CD4-positive, alpha-beta T cell treated with Interleukin-15 for 1 hour (primary cell): ENCODE data around the gene BRPF1.

Experiments
- DNase-seq: peaks from one replicate; pipeline ENCODE4 v3.0.0-alpha.2; 2020

Gene BRPF1, protein sequence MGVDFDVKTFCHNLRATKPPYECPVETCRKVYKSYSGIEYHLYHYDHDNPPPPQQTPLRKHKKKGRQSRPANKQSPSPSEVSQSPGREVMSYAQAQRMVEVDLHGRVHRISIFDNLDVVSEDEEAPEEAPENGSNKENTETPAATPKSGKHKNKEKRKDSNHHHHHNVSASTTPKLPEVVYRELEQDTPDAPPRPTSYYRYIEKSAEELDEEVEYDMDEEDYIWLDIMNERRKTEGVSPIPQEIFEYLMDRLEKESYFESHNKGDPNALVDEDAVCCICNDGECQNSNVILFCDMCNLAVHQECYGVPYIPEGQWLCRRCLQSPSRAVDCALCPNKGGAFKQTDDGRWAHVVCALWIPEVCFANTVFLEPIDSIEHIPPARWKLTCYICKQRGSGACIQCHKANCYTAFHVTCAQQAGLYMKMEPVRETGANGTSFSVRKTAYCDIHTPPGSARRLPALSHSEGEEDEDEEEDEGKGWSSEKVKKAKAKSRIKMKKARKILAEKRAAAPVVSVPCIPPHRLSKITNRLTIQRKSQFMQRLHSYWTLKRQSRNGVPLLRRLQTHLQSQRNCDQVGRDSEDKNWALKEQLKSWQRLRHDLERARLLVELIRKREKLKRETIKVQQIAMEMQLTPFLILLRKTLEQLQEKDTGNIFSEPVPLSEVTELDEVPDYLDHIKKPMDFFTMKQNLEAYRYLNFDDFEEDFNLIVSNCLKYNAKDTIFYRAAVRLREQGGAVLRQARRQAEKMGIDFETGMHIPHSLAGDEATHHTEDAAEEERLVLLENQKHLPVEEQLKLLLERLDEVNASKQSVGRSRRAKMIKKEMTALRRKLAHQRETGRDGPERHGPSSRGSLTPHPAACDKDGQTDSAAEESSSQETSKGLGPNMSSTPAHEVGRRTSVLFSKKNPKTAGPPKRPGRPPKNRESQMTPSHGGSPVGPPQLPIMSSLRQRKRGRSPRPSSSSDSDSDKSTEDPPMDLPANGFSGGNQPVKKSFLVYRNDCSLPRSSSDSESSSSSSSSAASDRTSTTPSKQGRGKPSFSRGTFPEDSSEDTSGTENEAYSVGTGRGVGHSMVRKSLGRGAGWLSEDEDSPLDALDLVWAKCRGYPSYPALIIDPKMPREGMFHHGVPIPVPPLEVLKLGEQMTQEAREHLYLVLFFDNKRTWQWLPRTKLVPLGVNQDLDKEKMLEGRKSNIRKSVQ (N-terminal part only)

DNA sequence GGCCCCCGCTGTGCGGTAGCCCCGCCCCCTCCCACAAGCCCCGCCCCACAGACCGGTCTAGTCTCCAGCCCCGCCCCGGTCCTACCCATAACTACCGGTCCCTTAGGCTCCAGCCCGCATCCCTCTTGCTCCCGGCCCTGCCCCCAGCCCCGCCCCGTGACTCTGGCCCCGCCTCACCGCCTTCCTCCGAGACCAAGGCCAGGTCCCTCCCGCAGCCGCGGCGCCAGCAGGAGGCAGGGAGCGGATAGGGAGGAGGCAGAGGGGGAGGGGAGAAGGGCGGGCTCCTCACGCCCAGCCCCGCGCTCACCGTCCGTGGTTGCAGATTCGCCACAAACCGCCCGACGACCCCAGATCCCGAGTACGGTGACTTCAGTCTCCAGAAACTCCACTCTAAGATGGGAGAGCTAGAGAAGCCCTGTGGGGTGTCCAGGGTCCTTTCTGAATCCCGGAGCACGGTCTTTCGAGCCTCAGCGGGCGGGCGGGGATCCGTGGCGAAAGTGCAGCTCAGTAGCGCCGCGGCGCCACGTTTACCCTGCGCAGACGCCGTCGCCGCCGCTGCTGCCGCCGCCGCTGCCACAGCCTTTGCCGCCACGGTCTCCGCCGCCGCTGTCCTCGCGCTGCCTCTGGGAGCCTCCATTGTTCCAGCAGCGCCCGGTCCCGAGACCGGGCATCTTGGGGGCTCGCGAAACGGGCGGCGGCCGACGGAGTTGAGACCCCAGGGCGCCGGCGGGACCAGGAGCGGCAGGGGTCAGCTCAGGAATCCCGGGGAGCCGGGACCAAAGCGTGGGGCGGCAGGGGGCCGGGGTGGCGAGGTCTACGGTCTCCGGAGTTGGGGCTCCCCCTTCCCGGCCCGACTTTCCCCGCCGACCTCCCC lies at the start of gene BRPF1:
Gene BRPF1 (plus strand): TSS at position 530 of the 874 bp plus-strand sequence. CDS start 2,406 bp downstream, outside the sequence.
- DNase-seq, result peak; percentile 100

DNA sequence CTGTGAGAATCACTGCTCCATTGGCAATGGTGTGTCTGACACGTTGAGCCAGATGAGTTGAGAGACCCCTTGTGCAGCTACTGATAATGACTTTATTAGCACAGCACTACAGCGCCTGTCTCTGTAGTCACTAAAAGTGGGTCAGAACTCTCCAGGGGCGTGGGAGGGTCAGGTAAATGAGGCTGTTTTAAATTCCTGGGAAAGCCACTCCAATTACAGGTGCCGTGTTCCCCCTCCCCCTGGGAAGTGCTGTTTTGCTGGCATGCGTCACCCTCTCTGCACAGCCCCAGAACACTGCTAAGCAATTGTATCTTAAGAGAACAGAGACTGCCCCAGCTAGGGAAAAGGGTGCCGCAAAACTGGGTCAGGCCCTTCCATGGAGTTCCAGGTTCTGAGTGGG lies 49.4 kb upstream of the BRPF1 start:
- DNase-seq, result no peak

DNA sequence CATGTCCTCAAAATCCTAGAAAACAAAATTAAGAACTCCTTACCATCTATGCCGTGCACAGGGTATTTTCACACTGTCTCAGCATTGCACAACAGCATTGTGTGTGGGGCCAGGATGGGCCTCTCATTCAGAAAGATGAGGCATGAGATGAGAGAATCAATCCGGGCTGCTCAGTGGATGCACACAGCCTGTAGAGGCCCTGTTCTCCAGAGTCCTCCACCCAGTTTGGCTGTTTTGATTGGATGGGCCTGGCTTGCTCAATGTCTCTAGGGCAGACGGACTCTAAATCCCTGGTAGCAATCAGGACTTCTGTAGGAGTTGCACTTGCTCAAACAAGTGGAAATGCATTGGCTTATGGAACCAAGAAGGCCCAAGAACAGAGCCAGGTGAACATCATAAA lies 48.1 kb upstream of the BRPF1 start:
- DNase-seq, result no peak

DNA sequence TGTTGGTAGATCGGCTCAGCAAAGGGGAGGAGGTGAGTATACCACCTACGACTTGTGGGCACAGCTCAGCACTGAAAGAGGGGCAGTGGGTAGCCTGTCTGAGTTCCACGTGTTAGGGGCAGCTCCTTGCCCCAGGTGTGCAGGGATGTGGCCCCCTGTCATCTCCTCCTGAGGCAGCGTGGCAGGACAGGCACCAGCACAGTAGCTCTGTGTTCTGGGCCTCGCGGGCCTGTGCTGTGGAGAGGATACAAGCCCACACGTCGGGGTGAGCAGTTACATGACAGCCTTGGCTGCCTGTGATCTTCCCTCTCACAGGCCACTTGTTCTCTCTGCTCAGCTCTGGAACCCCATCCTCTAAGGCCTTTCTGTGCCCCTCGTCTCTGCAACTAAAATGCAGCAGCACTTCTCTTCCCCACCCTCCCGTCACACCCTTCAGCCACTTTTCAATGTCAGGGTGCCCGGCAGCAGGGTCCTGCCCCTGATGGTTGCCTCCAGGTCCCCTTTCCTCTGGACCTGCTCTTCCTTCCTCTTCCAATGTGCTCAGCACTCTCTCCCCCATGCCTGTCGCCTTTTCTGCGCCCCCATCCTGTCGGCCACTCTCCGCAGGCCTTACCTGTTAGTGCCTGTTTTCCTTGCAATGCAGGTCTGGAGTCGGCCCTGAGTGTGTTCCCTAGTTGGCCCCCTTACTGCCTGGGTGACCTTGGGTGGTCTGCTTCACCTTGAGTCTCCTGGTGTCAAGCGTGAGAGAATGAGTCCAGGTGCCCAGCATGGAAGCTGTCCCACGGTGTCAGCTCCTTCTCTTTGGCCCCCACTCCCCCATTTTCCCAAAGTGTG lies 46.1 kb upstream of the BRPF1 start:
- DNase-seq, result no peak

DNA sequence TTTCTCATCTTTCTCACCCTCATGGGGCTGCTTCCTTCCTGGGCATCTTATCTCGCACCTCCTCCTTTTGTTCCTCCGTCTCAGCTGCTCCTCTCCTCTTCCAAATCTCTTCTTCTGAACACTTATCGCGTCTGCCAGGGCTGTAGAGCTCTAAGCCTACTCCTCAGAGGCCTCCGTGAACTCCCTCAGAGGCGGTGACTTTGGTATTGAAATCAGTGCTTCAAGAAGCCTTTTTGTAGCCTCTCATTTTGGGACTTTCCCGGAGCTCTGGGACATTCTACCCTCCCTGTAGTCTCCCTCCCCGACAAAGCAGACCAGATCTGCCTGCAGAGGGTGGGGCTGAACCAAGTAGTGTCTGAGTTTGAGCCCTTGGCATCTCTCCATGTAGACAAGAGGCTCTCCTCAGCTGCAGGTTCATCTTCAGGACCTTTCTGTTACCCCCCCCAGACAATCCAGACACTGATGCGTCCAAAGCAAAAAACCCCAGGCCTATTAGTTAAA lies 45.4 kb upstream of the BRPF1 start:
- DNase-seq, result no peak

DNA sequence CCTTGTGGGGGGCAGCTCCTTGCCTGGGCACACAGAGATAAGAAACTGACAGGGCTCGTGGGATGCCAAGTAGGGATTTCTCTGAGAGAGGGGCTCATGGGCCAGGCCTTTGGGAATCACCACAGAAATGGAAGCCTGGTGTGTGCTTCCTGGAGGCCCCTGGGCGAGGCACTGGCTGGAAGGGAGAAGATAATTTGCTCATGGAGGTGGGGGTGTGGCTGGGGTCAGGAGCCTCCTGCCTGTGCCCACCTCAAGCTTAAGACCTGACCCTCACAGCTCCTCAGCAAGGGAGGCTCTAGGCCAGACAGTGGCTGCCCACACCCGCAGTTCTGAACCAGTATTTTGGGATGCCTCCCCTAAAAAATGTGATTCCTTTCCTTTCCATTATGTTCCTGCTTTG lies 44.8 kb upstream of the BRPF1 start:
- no peak for DNase-seq

DNA sequence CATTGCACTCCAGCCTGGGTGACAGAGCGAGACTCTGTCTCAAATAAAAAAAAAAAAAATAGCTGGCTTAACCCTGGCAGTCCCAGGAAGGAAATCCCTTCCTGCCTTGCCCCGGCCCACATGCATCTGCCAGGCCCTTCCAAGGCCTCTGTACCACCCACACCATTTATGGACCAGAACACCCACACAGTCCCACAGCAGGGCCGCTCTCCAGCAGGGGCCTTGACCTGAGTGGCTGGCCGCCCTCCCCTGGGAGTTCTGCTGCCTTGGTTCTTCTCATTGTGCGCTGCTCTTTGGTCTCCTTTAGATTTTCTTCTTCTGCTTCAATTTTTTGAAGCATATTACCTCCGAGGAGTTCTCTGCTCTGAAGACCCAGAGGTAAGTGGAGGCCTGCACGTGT lies 44.0 kb upstream of the BRPF1 start:
- DNase-seq, result no peak

DNA sequence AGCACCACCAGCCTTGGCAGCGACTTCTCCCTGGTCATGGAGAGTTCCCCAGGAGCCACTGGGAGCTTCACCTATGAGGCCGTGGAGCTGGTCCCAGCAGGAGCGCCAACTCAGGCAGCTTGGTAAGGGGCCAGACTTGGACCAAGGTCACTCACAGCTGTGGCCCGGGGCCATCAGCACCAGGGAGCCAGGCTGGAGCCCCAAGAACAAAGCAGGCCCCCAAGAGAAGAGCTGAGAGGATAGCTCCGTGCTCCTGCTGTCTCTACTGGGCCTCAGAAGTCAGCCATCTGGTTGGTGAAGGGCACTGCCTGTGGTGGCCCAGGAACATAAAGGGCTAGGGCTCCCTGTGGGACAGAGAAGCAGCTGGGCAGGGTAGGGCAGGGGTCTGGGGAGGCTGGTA lies 42.6 kb upstream of the BRPF1 start:
- DNase-seq, result no peak

DNA sequence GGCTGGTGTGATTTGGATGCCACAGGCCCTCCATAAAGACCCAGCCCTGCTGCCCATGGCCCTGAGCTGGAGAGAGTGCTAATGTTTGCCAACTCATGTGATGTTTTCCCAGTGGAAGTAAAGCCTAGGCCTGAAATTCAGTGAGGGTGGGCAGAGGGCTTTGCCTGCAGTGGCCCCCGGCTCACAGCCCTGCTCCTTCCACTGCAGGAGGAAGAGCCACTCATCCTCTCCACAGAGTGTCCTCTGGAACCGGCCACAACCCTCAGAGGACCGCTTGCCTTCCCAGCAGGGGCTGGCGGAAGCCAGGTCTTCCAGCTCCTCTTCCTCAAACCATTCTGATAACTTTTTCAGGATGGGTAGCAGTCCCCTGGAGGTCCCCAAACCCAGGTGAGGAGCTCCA lies 41.8 kb upstream of the BRPF1 start:
- no peak for DNase-seq

DNA sequence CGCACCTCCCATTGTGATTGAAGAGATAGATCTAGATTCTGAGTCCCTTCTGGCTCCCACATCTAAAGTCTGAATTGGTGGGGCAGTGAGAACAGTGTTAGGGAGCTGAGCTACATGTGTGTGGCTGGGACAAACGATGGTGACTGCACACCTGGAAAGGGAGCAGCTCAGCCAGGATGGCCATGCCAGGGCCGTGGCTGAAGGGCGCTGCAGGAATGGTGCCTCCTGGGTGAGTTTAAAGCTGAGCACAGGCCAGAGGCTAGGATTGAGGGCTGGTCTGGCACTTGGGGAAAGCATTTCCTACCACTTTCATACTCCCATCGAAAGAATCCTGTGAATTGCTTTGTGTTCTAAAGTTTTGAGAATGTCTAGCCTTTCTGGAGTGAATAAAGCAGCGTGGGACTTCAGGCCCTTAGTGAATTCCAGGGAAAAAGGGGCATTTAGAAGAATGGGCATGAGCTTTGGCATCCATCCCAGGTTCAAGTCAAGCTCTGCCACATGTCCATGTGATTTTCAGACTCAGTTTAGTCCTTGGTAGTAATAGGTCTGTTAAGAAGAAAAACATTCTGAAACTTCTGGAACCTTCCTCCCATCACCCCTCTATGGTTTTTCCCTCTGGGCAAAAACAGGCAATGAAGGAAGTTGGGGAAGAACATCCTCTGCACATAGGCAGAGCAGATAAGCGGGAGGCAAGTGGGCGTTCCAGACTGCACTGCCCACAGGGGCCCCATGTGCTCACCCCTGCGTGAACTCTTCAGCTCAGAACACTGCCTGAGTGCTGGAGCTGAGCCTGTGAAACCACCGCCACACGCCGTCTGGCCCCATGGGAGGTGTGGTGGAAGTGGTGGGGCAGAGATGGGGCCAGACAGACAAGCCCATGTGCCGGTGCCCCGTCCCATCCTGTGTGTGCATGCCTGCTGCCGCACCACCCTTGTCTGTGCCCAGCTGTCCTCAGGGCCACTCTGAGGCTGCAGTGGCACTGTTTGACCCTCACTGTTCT lies 40.8 kb upstream of the BRPF1 start:
- no peak for DNase-seq

DNA sequence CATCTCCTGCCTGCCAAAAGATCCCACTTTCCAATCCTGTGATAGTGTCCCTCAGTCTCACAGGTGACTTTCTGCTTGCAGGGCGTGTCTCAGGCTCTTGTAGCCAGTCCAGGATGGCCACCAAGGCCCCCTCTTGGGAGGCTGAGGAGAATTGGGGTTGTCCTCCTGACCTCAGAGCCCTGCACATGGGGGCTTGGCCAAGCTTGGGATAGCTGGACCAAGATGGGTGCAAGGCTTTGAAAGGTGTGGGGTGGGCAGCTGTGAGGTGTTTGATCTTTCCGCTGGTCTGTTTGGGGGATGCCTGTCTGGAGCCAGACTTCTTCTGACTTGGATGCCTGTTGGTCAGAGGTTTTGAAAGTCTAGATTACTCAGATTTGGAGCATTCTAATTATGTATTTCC lies 39.9 kb upstream of the BRPF1 start:
- no peak for DNase-seq

DNA sequence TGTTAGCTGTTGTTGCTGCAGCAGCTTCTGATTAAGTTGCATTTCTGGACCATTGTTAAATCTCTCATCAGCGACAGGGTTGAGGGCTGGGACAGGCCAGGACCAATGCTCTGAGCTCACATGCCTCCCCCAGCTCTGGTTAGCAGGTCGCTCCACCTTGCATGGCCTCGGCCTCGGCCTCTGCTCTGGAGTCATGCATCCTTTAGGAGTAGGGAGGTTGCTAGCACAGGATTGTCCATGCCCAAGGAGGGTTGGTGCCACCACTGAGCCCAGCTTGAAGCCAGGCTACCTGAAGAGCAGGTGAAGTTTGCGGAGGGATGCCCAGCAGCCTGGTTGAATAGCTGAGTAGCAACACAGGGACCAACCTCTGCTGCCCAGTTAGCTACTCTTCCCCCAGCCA lies 39.1 kb upstream of the BRPF1 start:
- DNase-seq, result no peak

DNA sequence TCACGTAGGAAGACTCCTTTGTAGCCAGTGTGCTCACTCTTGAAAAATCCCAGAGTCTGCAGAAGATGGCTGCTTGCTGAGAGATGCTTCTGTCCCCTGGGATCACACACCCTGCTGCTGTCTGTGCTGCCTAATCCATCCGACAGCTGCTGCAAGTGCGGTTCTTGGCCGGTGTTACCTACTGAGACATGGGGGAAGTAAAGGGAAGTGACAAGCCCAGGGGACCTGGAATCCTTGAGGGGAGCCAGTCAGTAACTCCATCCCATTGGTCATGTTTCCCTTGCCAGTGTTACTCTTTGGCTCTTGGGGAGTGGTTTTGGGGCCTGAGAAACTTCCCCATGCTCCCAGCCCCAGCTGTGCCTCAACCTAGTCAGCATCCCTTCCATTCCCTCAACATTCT lies 36.2 kb upstream of the BRPF1 start:
- no peak for DNase-seq

DNA sequence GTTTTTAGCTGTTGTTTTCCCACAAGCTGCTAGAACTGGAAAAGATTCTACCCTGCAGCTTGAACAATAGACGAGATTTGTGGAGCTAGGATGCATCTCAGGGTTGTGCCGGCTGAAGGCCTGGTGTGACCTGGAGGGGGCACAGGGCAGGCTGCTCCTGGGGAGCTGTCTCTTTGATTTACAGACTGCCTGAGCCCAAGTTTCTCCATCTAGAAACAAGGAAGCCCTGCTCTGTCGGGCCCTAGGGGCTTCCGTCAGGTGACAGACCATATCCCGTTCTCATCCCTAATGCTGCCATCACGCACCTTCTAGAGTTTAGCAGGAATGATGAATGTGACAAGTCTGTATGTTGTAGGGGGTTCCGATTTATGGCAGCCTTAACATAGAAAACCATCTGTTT lies 35.8 kb upstream of the BRPF1 start:
- DNase-seq, result no peak

DNA sequence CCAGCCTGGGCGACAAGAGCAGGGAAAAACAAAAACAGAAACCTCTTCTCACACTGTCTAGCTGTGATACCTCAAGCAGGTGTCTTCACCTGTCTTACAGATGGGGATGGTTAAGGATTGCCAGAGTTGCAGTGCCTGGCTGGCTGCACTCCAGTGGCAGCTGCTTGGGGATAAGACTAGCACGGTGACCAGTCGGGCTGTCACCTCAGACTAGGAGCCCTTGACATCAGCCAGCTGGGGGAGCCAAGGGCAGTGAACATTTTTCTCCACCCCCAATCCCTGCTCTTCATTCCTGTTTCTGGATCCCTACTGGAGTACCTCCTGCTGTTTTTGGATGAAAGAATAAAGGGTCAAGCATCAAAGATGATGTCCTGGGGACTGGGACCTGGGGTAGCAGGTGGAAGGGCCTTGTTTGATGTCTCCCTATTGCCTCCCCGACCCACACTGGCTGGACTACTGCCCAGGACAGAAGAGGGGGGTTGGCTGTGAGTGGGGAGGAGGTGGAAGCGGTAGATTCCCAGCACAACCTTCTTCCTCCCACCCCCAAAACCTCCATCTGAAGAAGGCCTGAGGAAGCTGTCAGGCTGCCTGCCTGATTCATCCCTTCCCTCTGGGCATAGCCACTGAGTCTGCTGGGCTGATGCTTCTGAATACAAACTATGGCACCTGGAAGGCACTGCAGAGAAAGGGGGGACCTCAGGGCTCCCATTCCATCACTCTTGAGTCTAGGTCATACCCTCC lies 34.9 kb upstream of the BRPF1 start:
- no peak for DNase-seq

DNA sequence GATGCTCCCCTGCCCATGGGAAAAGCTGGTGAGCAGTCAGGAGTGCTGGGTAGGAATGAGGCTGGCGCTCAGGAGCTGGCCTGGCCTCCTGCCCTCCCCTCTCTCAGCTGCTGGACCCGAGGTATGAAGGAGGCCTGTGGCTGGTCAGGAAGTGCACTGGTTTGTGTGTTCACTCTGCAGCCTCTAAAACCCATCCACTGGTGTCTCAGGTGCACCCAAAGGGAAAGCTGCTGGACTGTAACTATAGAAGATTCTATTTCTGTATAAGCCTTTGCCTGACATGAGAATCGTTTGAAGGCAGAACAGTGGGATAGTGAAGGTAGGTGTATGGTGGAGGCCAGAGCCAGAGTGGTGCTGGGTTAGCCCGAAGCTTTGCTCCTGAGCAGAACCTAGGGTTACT lies 33.6 kb upstream of the BRPF1 start:
- DNase-seq, result no peak

DNA sequence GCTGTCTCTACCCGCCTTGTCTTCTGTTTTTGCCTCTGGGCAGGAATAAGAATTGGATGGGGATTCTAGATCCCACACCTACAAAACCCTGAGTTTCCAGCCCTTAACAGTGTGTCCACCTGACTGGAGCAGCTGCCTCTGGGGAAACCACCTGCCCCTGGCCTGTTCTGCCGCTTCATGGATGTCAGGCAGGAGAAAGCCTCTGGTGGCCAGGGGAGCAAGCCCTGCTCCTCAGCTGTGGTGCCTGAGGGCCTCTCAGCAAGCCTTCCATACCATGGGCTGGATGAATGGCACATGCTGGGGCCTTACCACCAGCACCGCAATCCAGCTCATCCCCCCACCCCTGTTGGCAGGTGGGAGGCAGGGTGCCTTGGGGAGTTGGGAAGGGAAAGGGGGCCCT lies 33.2 kb upstream of the BRPF1 start:
- no peak for DNase-seq

DNA sequence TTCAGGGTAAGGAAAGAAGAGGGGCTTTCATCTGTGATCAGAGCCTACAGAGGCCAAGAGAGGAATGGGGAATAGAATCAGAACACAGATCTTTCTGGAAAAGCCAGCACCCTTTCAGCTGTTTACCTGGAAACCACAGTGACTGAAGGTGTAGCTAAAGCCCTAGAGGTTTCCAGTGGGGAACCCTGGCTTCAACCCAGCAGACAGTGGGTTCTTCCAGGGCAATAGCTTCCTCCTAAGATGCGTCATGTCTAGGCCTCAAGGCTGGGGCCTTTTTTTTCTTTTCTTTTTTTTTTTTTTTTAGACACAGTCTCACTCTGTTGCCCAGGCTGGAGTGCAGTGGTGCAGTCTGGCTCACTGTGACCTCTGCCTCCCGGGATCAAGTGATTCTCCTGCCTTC lies 31.0 kb upstream of the BRPF1 start:
- DNase-seq, result no peak

DNA sequence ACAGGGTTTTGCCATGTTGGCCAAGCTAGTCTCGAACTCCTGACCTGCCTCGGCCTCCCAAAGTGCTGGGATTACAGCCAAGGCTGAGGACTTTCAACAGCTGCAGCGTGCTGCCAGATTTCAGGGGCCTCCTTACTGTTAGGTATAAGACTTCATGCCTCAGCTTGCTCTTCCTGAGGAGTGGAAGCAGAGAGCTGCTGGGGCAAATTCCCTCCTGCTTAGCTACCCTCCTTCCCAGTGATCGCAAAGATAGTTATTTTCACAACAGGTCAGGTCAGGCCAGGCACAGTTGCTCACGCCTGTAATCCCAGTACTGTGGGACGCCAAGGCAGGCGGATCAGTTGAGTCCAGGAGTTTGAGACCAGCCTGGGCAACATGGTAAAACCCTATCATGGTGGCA lies 30.5 kb upstream of the BRPF1 start:
- DNase-seq, result no peak
